Fibroblast of villous mesenchyme (primary cell): Measurements from ENCODE around the gene FANCC. TPM values are rescaled to one million over a fixed set of nuclear protein-coding genes. Genes with fewer than 3 reads are reported as not detected.

Source experiments
- DNase-seq: peaks from one replicate; pipeline ENCODE4 v3.0.0-alpha.2; 2010; ENCODE audit warnings: low read depth
- H3K4me3 ChIP-seq: 2 replicates; pipeline ENCODE4 v1.5.1; 2011; ENCODE audit warnings: low read depth, mild to moderate bottlenecking, low read length
- total RNA-seq: library from RNA; depleted of rRNA; stranded (reverse); fragments of >200 nt; gene quantifications from 2 replicates; pipeline ENCODE4 v1.2.3, GENCODE V29; 2012
- TF ChIP-seq, protein P1 (sequence below): IDR thresholded peaks from 2 replicates; pipeline ENCODE4 v1.5.1; 2012; ENCODE audit warnings: low read depth, mild to moderate bottlenecking, low read length; ENCODE audit not compliant: insufficient read depth

The FANCC gene
- total RNA-seq, 1 donor, result 7.8 TPM

DNA sequence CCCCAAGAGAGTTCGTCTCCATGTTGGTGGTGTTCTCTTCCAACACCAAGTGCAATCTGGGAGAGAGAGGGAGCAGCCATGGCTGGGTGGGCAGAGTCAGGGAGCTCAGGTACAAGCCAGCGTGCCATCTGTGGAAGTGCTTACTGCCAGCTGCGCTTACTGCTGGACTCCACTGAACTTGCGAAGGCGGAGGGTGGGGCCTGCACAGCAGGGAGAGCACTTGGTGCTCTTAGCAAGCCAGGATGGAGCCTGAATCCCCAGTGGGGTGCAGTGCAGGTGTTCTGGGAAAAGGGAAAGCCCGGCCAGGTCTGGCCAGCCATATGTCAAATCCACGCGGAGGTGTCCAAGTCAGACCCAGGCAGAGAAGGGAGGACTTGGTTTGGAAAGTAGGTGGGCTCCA, 142.0 kb downstream of the FANCC start:
- H3K4me3 ChIP-seq, result no peak overlapping the region
- TF ChIP-seq, protein P1, sequence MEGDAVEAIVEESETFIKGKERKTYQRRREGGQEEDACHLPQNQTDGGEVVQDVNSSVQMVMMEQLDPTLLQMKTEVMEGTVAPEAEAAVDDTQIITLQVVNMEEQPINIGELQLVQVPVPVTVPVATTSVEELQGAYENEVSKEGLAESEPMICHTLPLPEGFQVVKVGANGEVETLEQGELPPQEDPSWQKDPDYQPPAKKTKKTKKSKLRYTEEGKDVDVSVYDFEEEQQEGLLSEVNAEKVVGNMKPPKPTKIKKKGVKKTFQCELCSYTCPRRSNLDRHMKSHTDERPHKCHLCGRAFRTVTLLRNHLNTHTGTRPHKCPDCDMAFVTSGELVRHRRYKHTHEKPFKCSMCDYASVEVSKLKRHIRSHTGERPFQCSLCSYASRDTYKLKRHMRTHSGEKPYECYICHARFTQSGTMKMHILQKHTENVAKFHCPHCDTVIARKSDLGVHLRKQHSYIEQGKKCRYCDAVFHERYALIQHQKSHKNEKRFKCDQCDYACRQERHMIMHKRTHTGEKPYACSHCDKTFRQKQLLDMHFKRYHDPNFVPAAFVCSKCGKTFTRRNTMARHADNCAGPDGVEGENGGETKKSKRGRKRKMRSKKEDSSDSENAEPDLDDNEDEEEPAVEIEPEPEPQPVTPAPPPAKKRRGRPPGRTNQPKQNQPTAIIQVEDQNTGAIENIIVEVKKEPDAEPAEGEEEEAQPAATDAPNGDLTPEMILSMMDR, result no peak
- DNase-seq, result no peak

DNA sequence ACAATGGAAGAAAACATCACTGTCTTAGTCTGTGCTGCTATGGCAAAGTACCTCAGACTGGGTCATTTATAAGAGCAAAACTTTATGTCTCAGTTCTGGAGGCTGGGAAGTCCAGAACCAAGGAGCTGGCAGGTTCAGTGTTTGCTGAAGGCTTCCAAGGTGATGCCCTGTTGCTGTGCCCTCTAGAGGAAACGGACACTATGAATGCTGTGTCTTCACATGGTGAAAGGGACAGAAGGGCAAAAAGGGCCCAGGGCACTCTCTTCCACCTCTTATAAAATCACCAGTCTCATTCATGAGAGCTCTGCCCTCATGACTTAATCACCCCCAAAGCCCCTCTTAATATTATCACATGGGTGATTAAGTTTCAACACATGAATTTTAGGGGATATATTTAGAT, 143.5 kb downstream of the FANCC start:
- DNase-seq, result no peak
- TF ChIP-seq, protein P1, result no peak
- H3K4me3 ChIP-seq, result no peak overlapping the region

DNA sequence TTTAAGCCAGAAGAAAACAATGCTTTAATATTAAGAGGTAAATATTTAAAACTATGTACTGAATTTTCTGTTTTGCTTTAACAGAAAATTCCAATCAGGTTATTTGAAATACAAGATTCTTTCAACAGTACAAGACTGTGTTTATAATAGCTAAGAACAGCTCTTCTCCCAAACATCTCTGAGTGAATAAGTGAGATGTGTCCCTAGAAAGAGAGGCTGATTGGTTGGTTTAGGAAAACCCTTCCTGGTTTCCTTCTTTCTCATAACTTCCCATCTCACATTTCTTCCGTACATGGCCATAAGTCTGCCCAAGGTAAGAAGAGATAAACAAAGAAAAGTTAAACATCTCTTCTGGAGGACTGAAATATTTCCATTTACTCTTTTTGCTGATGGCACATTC, 145.9 kb downstream of the FANCC start:
- DNase-seq, result peak; percentile 50
- H3K4me3 ChIP-seq, result no peak overlapping the region
- TF ChIP-seq, protein P1, result no peak

DNA sequence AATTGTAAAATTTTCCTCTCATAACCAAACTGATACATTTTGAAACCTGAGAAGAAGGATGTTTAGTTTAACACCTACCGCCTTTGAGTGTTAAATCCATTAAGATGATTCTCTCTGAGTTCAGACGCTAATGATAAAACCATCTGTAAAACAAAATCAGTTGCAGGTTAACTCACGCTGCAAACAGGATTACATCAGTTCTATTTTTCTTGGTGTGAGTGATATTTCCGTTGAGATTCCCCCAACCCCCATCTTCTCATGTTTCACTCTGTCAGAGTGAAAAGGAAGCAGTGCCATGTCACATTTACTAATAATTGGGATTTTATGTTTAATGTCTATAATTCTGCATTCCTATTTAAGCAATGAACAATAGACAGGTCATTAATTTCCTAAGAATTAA, 146.5 kb downstream of the FANCC start:
- peak; percentile 43 for DNase-seq
- H3K4me3 ChIP-seq, result no peak overlapping the region
- TF ChIP-seq, protein P1, result no peak

DNA sequence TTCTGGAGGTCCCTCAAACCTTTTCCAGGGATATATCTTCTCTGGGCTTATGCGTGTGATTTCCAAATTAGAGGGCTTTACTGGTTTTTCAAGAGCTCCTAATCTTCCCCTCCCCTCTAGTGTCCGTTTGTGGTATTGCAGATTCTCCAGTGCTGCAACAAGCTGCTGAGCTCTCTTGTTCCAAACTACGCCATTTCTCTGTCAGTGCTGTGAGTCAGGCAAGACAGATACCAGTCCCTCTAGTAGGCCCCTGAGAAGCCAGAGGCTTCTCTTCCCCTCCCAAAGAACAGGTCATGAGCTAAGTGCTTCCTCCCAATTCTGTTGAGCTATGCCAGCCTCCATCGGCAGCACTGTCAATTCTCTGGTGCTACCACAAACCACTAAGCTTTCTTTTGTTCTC, 149.5 kb downstream of the FANCC start:
- peak; percentile 97 for DNase-seq
- no peak overlapping the region for H3K4me3 ChIP-seq
- TF ChIP-seq, protein P1, result peak; percentile 97

DNA sequence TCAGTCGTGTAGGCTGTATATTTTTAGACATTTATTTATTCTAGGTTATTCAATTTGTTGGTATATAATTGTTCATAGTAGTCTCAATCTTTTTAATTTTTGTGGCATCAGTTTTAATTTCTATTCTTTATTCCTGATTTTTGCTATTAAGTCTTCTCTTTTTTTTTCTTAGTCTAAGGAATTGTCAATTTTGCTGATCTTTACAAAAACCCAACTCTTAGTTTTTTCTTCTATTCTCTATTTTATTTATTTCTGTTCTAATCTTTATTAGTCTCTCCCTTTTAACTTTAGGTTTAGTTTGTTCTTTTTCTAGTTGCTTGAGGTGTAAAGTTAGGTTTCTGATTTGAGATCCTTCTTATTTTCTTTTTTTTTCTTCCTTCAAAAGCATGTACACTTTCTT, 152.5 kb downstream of the FANCC start:
- TF ChIP-seq, protein P1, result no peak
- no peak overlapping the region for H3K4me3 ChIP-seq
- DNase-seq, result no peak

DNA sequence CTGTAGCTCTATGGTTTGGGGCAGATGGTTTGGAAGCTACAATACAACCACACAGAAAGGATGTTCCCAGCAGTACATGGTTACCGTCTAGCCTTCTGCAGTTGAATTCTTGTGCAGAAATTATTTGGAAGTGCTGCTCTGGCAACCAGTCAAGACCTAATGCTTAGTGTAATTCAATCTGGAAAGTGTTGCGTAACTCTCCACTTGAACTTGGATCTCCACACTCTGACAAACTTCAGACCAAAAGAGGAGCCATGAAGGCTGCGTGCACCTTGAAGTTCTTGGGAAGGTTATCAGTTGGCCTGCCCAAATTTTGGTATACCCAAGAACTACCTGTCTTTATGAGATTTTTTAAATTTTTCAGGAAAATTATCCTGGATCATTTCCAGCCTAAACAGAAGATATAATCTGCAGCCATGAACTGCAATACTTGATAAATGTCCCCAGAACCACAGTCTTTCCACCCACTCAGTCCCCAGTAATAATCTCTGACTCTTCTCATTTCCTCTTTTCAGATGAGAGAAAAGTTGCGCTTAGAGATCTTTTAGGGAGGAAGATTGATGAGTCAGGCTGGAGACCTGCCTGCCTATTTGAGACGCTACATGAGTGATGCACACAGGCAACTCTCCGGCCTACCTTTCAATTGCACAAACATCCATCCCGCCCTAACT, 159.9 kb downstream of the FANCC start:
- no peak overlapping the region for H3K4me3 ChIP-seq
- TF ChIP-seq, protein P1, result no peak
- DNase-seq, result peak; percentile 95
